ENCODE results near the gene CXCL1. TPM values are rescaled to one million over a fixed set of nuclear protein-coding genes. Genes with fewer than 3 reads are reported as not detected.

CXCL1 gene
- total RNA-seq, 1 experiment from 2014 or later: 267 TPM

GRCh38 chr4:73908965-73909364, 39.8 kb downstream of the CXCL1 start:
- H4K20me1 ChIP-seq (ENCODE audit: low read length): no peaks in the 10 kb centered on the region
- no peak overlapping the region for H3K4me2 ChIP-seq (ENCODE audit: low read length)
- no peaks in the 10 kb centered on the region for H3K36me3 ChIP-seq (ENCODE audit: low read depth, low read length)
- no peak overlapping the region for H2AFZ ChIP-seq (ENCODE audit: low read length)
- ATAC-seq (no peak), DNase-seq (no peak)
- H3K27me3 ChIP-seq (ENCODE audit: low read length): no peaks in the 10 kb centered on the region
- TF ChIP-seq EZH2phosphoT487 (IDR thresholded peaks at IDR 0.05; ENCODE audit: borderline replicate concordance, low read length) (no peak), CTCF (conservative IDR thresholded peaks at IDR 0.05; ENCODE audit: low read depth, low read length) (no peak), EZH2 (IDR thresholded peaks at IDR 0.05; ENCODE audit: low read length, unreplicated experiment) (no peak)
- no peaks in the 10 kb centered on the region for H3K4me1 ChIP-seq (ENCODE audit: insufficient read depth, low read length)
- POLR2A ChIA-PET (ENCODE audit: unreplicated experiment): no interaction called here
- H3K9me2 ChIP-seq (replicated peaks; ENCODE audit: low read length): no peaks in the 10 kb centered on the region
- H3K4me3 ChIP-seq (ENCODE audit: low read length): no peak overlapping the region
- H3K79me2 ChIP-seq (ENCODE audit: low read length): no peaks in the 10 kb centered on the region
- H3K9ac ChIP-seq (ENCODE audit: low read length): no peak overlapping the region
- intact Hi-C loops (cut with micrococcal nuclease): no loop called here
- no peaks in the 10 kb centered on the region for H3K9me3 ChIP-seq (ENCODE audit: low read length)
- no peak overlapping the region for H3K27ac ChIP-seq (ENCODE audit: low read length)
- CTCF ChIA-PET: no interaction called here
- BruUV-seq (replicated peaks): no TSS peak
- no peaks in the 10 kb centered on the region for H3F3A ChIP-seq (ENCODE audit: low read length, unreplicated experiment)

- no peaks in the 10 kb centered on the region for H3K9me3 ChIP-seq (ENCODE audit: low read length)
- no peak overlapping the region for H2AFZ ChIP-seq (ENCODE audit: low read length)
- H3K9me2 ChIP-seq (replicated peaks; ENCODE audit: low read length): no peaks in the 10 kb centered on the region
- peaks cover 6% of the 10 kb centered on the region for H3K4me1 ChIP-seq (ENCODE audit: insufficient read depth, low read length)
- POLR2A ChIA-PET (ENCODE audit: unreplicated experiment): no interaction called here
- intact Hi-C loops (cut with micrococcal nuclease): no loop called here
- H3K27me3 ChIP-seq (ENCODE audit: low read length): no peaks in the 10 kb centered on the region
- H3K4me2 ChIP-seq (ENCODE audit: low read length): no peak overlapping the region
- H3K36me3 ChIP-seq (ENCODE audit: low read depth, low read length): no peaks in the 10 kb centered on the region
- no TSS peak for BruUV-seq (replicated peaks)
- no peak overlapping the region for H3K9ac ChIP-seq (ENCODE audit: low read length)
- no peaks in the 10 kb centered on the region for H3K79me2 ChIP-seq (ENCODE audit: low read length)
- no peak overlapping the region for H3K4me3 ChIP-seq (ENCODE audit: low read length)
- CTCF ChIA-PET: no interaction called here
- no peak for TF ChIP-seq CTCF (conservative IDR thresholded peaks at IDR 0.05; ENCODE audit: low read depth, low read length)
- TF ChIP-seq EZH2 (IDR thresholded peaks at IDR 0.05; ENCODE audit: low read length, unreplicated experiment): no peak
- TF ChIP-seq EZH2phosphoT487 (IDR thresholded peaks at IDR 0.05; ENCODE audit: borderline replicate concordance, low read length): no peak
- DNase-seq (no peak), ATAC-seq (no peak)
- no peaks in the 10 kb centered on the region for H3F3A ChIP-seq (ENCODE audit: low read length, unreplicated experiment)
- H3K27ac ChIP-seq (ENCODE audit: low read length): no peak overlapping the region
- H4K20me1 ChIP-seq (ENCODE audit: low read length): no peaks in the 10 kb centered on the region
These were observed 42.6 kb downstream of the CXCL1 start for GRCh38 chr4:73911746-73912145.

GRCh38 chr4:73912191-73912590, 43.0 kb downstream of the CXCL1 start:
- no peaks in the 10 kb centered on the region for H3F3A ChIP-seq (ENCODE audit: low read length, unreplicated experiment)
- ATAC-seq: no peak
- intact Hi-C loops (cut with micrococcal nuclease): no loop called here
- no peaks in the 10 kb centered on the region for H3K27me3 ChIP-seq (ENCODE audit: low read length)
- H3K9me2 ChIP-seq (replicated peaks; ENCODE audit: low read length): no peaks in the 10 kb centered on the region
- no TSS peak for BruUV-seq (replicated peaks)
- H3K9ac ChIP-seq (ENCODE audit: low read length): no peak overlapping the region
- TF ChIP-seq EZH2phosphoT487 (IDR thresholded peaks at IDR 0.05; ENCODE audit: borderline replicate concordance, low read length): no peak
- no peak for TF ChIP-seq EZH2 (IDR thresholded peaks at IDR 0.05; ENCODE audit: low read length, unreplicated experiment)
- TF ChIP-seq CTCF (conservative IDR thresholded peaks at IDR 0.05; ENCODE audit: low read depth, low read length): no peak
- peaks cover 11% of the 10 kb centered on the region for H3K4me1 ChIP-seq (ENCODE audit: insufficient read depth, low read length)
- H2AFZ ChIP-seq (ENCODE audit: low read length): no peak overlapping the region
- no peaks in the 10 kb centered on the region for H3K9me3 ChIP-seq (ENCODE audit: low read length)
- ChIA-PET CTCF (no interaction called here), POLR2A (ENCODE audit: unreplicated experiment) (no interaction called here)
- H3K27ac ChIP-seq (ENCODE audit: low read length): no peak overlapping the region
- no peaks in the 10 kb centered on the region for H3K36me3 ChIP-seq (ENCODE audit: low read depth, low read length)
- no peak overlapping the region for H3K4me3 ChIP-seq (ENCODE audit: low read length)
- no peak overlapping the region for H3K4me2 ChIP-seq (ENCODE audit: low read length)
- H3K79me2 ChIP-seq (ENCODE audit: low read length): no peaks in the 10 kb centered on the region
- no peak for DNase-seq
- H4K20me1 ChIP-seq (ENCODE audit: low read length): no peaks in the 10 kb centered on the region
